Measurements from ENCODE around the gene PTPN11. TPM values are rescaled to one million over a fixed set of nuclear protein-coding genes. Genes with fewer than 3 reads are reported as not detected.

PTPN11 gene
- total and polyA plus RNA-seq, 2 of the 8 experiments (the other 6 are each of a cell fraction or from before 2014, with no cell fraction given): 28.3 to 133 TPM

DNA sequence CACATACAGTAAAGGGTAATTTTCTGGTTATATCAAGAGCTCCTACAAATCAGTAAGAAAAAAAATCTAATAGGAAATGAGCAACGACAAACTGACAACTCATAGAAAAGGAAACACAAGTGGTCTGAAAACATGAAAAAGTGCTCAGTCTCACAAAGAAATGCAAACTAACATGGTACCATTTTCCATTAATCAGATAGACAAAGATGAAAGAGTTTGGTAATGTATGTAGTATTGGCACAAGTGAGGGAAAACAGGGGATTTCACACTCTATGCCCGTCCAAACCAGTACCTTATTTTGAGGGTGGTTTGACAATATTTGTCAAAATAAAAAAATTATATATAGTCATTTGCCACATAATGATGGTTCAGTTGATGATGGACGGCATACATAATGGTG is 13.2 kb downstream of the PTPN11 start:
- no peak overlapping the region for H4K8ac ChIP-seq (ENCODE audit: extremely low read depth, insufficient read depth, low read length)
- no peak overlapping the region for H3K4me2 ChIP-seq (ENCODE audit: insufficient read depth in 1 of 2, low read depth in 2 of 2, low read length in 2 of 2)
- H3K23ac ChIP-seq (ENCODE audit: insufficient read length): no peak overlapping the region
- H3K4me1 ChIP-seq (replicated peaks in 1 of 4; ENCODE audit: control insufficient read depth in 3 of 4, insufficient read depth in 4 of 4, low read length in 3 of 4): no peaks in the 10 kb centered on the region
- H3K18ac ChIP-seq (ENCODE audit: extremely low read depth, low read length): no peak overlapping the region
- H4K91ac ChIP-seq (replicated peaks; ENCODE audit: insufficient read length, low read length): no peak overlapping the region
- H3K23me2 ChIP-seq (ENCODE audit: low read depth, low read length): no peaks in the 10 kb centered on the region
- FAIRE-seq (no peak), DNase-seq (ENCODE audit: low read depth in 1 of 2, low spot score in 2 of 2) (no peak)
- 98% methylated on average over 3 of the region's 3 CpGs; no CpG with 5 or more reads in 1 of the 2 experiments for WGBS, 2 experiments (ENCODE audit: extremely low coverage in 1 of 2, insufficient coverage in 1 of 2, insufficient read length in 1 of 2, insufficient replicate concordance in 2 of 2, low coverage in 1 of 2, low lambda C conversion rate in 2 of 2, missing lambda C conversion rate in 1 of 2)
- no peak overlapping the region for H2AFZ ChIP-seq (ENCODE audit: low read length)
- ChIA-PET POLR2A (ENCODE audit: partially characterized antibody) (no interaction called here), CTCF (ENCODE audit: partially characterized antibody) (no interaction called here)
- H2BK20ac ChIP-seq (ENCODE audit: low read length): no peak overlapping the region
- H2BK120ac ChIP-seq (replicated peaks; ENCODE audit: low read depth, low read length): no peak overlapping the region
- no peak overlapping the region for H3K4ac ChIP-seq (replicated peaks; ENCODE audit: insufficient read length, low read depth, low read length)
- peaks cover 0 to 79% of the 10 kb centered on the region in 2 experiments; a peak in 3 of 4 replicates for H3K79me2 ChIP-seq (ENCODE audit: control insufficient read depth in 1 of 2, insufficient read depth in 2 of 2, low read length in 2 of 2)
- no peak overlapping the region for H3K14ac ChIP-seq (ENCODE audit: insufficient read length)
- H3K56ac ChIP-seq (replicated peaks; ENCODE audit: insufficient read length, low read depth, low read length): no peak overlapping the region
- no peak overlapping the region for H2AK5ac ChIP-seq (ENCODE audit: low read depth, low read length)
- TF ChIP-seq, protein P1, sequence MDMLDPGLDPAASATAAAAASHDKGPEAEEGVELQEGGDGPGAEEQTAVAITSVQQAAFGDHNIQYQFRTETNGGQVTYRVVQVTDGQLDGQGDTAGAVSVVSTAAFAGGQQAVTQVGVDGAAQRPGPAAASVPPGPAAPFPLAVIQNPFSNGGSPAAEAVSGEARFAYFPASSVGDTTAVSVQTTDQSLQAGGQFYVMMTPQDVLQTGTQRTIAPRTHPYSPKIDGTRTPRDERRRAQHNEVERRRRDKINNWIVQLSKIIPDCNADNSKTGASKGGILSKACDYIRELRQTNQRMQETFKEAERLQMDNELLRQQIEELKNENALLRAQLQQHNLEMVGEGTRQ (IDR thresholded peaks at IDR 0.05; ENCODE audit: low read length): no peak
- H4K20me1 ChIP-seq (replicated peaks in 1 of 2; ENCODE audit: control insufficient read depth in 1 of 2, insufficient read depth in 2 of 2, low read length in 2 of 2): peaks cover 0 to 8% of the 10 kb centered on the region in 2 experiments
- H3K79me1 ChIP-seq (ENCODE audit: low read depth, low read length): peaks cover 3% of the 10 kb centered on the region
- H3K9me3 ChIP-seq (ENCODE audit: insufficient read depth in 2 of 2, low read depth in 1 of 2, low read length in 1 of 2): no peaks in the 10 kb centered on the region
- no peak overlapping the region for H2BK15ac ChIP-seq (ENCODE audit: low read length)
- no peak overlapping the region for H2BK5ac ChIP-seq (ENCODE audit: low read depth, low read length)
- H4K5ac ChIP-seq (ENCODE audit: insufficient read length, low read depth, low read length): no peak overlapping the region
- H3K36me3 ChIP-seq (ENCODE audit: control insufficient read depth in 2 of 4, insufficient read depth in 4 of 4, low read length in 3 of 4): no peaks in the 10 kb centered on the region
- no peak overlapping the region for H2BK12ac ChIP-seq (ENCODE audit: low read depth, low read length)
- no peaks in the 10 kb centered on the region for H3K27me3 ChIP-seq (replicated peaks in 1 of 4; ENCODE audit: control insufficient read depth in 3 of 4, extremely low read depth in 1 of 4, insufficient read depth in 3 of 4, low read length in 3 of 4)
- H3K4me3 ChIP-seq (ENCODE audit: extremely low read depth in 1 of 4, insufficient read depth in 2 of 4, low read depth in 3 of 4, low read length in 4 of 4): no peak overlapping the region
- no peak overlapping the region for H3K9ac ChIP-seq (replicated peaks in 1 of 4; ENCODE audit: extremely low read depth in 1 of 4, low read depth in 3 of 4, low read length in 3 of 4)
- no peak overlapping the region for H3K27ac ChIP-seq (ENCODE audit: low read depth, low read length)
